MM.1S (cell line): Measurements from ENCODE around the gene CAMSAP1.

ENCODE experiments used
- DNase-seq: peaks from one replicate; pipeline ENCODE4 v3.0.0-alpha.2; 2015
- H2AFZ ChIP-seq: fragments of 300-600 bp; sonication (generic); 2 replicates; pipeline ENCODE4 v1.6.0; 2016; ENCODE audit warnings: antibody characterized with exemption, low read length
- H3F3A ChIP-seq: fragments of 300-600 bp; sonication (generic); 2 replicates; pipeline ENCODE4 v1.6.1; 2016; ENCODE audit warnings: mild to moderate bottlenecking, antibody characterized with exemption, low read length, moderate library complexity, mixed read lengths; ENCODE audit not compliant: insufficient read depth
- H3K27ac ChIP-seq: fragments of 300-600 bp; sonication (generic); 2 replicates; pipeline ENCODE4 v1.5.1; 2016; ENCODE audit warnings: mild to moderate bottlenecking, low read length
- H3K27me3 ChIP-seq: fragments of 300-600 bp; sonication (generic); replicated peaks from 2 replicates; pipeline ENCODE4 v1.6.0; 2016; ENCODE audit warnings: low read length; ENCODE audit not compliant: insufficient read depth
- H3K36me3 ChIP-seq: fragments of 300-600 bp; sonication (generic); replicated peaks from 2 replicates; pipeline ENCODE4 v1.6.1; 2016; ENCODE audit warnings: mild to moderate bottlenecking, low read length, mixed read lengths; ENCODE audit not compliant: insufficient read depth
- H3K4me1 ChIP-seq: fragments of 300-600 bp; sonication (generic); 2 replicates; pipeline ENCODE4 v1.6.1; 2016; ENCODE audit warnings: low read length, mixed read lengths
- H3K4me2 ChIP-seq: fragments of 300-600 bp; sonication (generic); 2 replicates; pipeline ENCODE4 v1.6.0; 2016; ENCODE audit warnings: low read depth, low read length
- H3K4me3 ChIP-seq: fragments of 300-600 bp; sonication (generic); 2 replicates; pipeline ENCODE4 v1.5.1; 2016; ENCODE audit warnings: low read length, mixed read lengths
- H3K79me2 ChIP-seq: fragments of 300-600 bp; sonication (generic); 2 replicates; pipeline ENCODE4 v1.6.1; 2016; ENCODE audit warnings: mixed run types, low read length, mixed read lengths
- H3K9ac ChIP-seq: fragments of 300-600 bp; sonication (generic); 2 replicates; pipeline ENCODE4 v1.6.1; 2016; ENCODE audit warnings: low read length, mixed read lengths
- H3K9me2 ChIP-seq: fragments of 300-600 bp; sonication (generic); replicated peaks from 2 replicates; pipeline ENCODE4 v1.6.1; 2016; ENCODE audit warnings: mild to moderate bottlenecking, low read length, mixed read lengths; ENCODE audit not compliant: insufficient read depth
- H3K9me3 ChIP-seq: fragments of 300-600 bp; sonication (generic); replicated peaks from 2 replicates; pipeline ENCODE4 v1.6.1; 2016; ENCODE audit warnings: mild to moderate bottlenecking, low read length, mixed read lengths; ENCODE audit not compliant: insufficient read depth
- H4K20me1 ChIP-seq: fragments of 300-600 bp; sonication (generic); 2 replicates; pipeline ENCODE4 v1.6.1; 2016; ENCODE audit warnings: mild to moderate bottlenecking, low read length, moderate library complexity, mixed read lengths; ENCODE audit not compliant: insufficient read depth
- EZH2 ChIP-seq: fragments of 300-600 bp; sonication (generic); optimal IDR thresholded peaks from 2 replicates; pipeline ENCODE3; 2017; ENCODE audit warnings: low read depth, mild to moderate bottlenecking, antibody characterized with exemption, low read length, mixed read lengths
- EZH2phosphoT487 ChIP-seq: fragments of 300-600 bp; sonication (generic); IDR thresholded peaks from 2 replicates; pipeline ENCODE4 v1.6.1; 2018; ENCODE audit warnings: antibody characterized with exemption, low read length
- TF ChIP-seq, protein P1 (sequence below): fragments of 300-600 bp; sonication (generic); IDR thresholded peaks from 2 replicates; pipeline ENCODE4 v1.5.1; 2016; ENCODE audit warnings: antibody characterized with exemption, low read length, mixed read lengths

Gene CAMSAP1

DNA sequence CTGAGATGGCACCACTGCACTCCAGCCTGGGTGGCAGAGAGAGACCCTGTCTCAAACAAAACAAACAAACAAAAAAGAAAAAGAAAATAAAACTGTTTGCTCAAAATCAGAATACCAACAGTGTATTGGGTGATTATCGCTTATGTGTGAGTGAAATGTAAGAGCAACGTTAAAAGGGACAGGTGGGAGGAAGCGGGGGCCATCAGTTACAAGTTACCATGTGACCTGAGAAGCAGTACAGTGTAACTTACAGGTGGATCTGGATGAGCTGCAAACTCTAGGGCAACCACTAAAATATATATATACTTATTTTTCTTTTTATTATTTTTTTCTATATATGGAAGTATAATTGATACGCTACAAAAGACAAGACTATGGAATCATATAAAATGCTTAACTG is 112.0 kb downstream of the CAMSAP1 start:
- H3K79me2 ChIP-seq, result no peaks in the 10 kb centered on the region
- no peak overlapping the region for H3K27ac ChIP-seq
- H3K9me2 ChIP-seq, result no peaks in the 10 kb centered on the region
- H3K4me3 ChIP-seq, result no peak overlapping the region
- TF ChIP-seq EZH2phosphoT487 (no peak), EZH2 (no peak)
- TF ChIP-seq, protein P1, sequence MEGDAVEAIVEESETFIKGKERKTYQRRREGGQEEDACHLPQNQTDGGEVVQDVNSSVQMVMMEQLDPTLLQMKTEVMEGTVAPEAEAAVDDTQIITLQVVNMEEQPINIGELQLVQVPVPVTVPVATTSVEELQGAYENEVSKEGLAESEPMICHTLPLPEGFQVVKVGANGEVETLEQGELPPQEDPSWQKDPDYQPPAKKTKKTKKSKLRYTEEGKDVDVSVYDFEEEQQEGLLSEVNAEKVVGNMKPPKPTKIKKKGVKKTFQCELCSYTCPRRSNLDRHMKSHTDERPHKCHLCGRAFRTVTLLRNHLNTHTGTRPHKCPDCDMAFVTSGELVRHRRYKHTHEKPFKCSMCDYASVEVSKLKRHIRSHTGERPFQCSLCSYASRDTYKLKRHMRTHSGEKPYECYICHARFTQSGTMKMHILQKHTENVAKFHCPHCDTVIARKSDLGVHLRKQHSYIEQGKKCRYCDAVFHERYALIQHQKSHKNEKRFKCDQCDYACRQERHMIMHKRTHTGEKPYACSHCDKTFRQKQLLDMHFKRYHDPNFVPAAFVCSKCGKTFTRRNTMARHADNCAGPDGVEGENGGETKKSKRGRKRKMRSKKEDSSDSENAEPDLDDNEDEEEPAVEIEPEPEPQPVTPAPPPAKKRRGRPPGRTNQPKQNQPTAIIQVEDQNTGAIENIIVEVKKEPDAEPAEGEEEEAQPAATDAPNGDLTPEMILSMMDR, result no peak
- peaks cover 72% of the 10 kb centered on the region for H3K27me3 ChIP-seq
- no peak overlapping the region for H3K9ac ChIP-seq
- no peaks in the 10 kb centered on the region for H3K4me1 ChIP-seq
- no peaks in the 10 kb centered on the region for H3K36me3 ChIP-seq
- no peak for DNase-seq
- no peak overlapping the region for H3K4me2 ChIP-seq
- no peaks in the 10 kb centered on the region for H3K9me3 ChIP-seq
- no peaks in the 10 kb centered on the region for H3F3A ChIP-seq
- H4K20me1 ChIP-seq, result no peaks in the 10 kb centered on the region
- no peak overlapping the region for H2AFZ ChIP-seq

DNA sequence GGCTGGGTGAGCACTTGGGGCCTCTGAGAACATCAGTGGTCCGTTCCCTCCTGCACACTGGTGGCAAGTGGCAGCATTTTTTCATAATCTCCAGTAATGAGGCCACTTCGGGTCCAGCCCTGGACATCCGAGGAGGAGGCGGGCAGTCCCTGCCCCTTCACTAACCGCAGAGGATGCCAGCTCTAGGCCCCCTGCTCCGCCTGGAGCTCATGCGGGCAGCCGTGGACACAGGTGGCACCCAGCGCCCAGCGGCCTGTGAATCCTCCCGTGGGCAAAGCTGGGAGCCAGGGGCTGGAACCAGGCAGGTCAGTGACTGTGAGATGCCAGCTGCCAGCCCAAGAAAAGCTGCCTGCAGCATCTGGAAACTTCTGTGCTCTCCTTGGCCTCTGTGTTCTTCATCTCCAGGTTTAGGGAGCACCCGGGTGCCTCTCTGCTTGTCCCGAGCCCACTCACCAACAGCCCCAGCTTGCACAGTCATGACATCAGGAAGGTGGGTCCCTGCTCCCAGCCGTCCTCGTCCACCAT is 112.9 kb downstream of the CAMSAP1 start:
- no peak overlapping the region for H3K27ac ChIP-seq
- no peaks in the 10 kb centered on the region for H3K9me2 ChIP-seq
- no peaks in the 10 kb centered on the region for H3K4me1 ChIP-seq
- no peak overlapping the region for H3K4me2 ChIP-seq
- H3K9me3 ChIP-seq, result no peaks in the 10 kb centered on the region
- no peak overlapping the region for H2AFZ ChIP-seq
- TF ChIP-seq EZH2phosphoT487 (no peak), EZH2 (no peak)
- TF ChIP-seq, protein P1, result no peak
- no peak overlapping the region for H3K9ac ChIP-seq
- H3K27me3 ChIP-seq, result peaks cover 80% of the 10 kb centered on the region
- no peak for DNase-seq
- no peaks in the 10 kb centered on the region for H3F3A ChIP-seq
- H3K36me3 ChIP-seq, result no peaks in the 10 kb centered on the region
- no peaks in the 10 kb centered on the region for H3K79me2 ChIP-seq
- H4K20me1 ChIP-seq, result no peaks in the 10 kb centered on the region
- no peak overlapping the region for H3K4me3 ChIP-seq

DNA sequence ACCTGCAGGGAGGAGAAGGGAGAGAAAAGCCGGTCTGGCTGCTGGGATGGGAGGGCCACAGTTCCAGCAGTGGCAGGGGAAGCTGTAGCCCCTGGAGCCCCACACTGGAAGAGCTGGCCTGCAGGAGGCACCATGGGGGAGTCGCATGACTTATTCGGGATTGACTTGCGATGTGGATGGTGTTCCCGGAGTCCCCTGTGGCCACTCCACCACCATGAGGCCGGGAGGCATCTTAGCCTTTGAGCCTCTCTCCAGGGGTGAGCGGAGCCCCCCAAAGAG is 113.3 kb downstream of the CAMSAP1 start:
- Histone ChIP-seq H3K27me3 (peaks cover 81% of the 10 kb centered on the region), H3K9me2 (no peaks in the 10 kb centered on the region), H3K4me3 (no peak overlapping the region), H3K4me2 (no peak overlapping the region), H3K4me1 (no peaks in the 10 kb centered on the region), H3K9me3 (no peaks in the 10 kb centered on the region), H3K79me2 (no peaks in the 10 kb centered on the region), H2AFZ (no peak overlapping the region), H4K20me1 (no peaks in the 10 kb centered on the region), H3K36me3 (no peaks in the 10 kb centered on the region), H3K9ac (no peak overlapping the region), H3K27ac (no peak overlapping the region), H3F3A (no peaks in the 10 kb centered on the region)
- no peak for DNase-seq
- TF ChIP-seq EZH2phosphoT487 (no peak), EZH2 (no peak)
- TF ChIP-seq, protein P1, result no peak
